HEK293T (cell line): ENCODE measurements around the gene BAG3.
"Not testable (repeated sequence)": the region's sequence is repeated elsewhere in the genome, so short reads cannot be mapped to it uniquely, and the experiment has no call there.

Experiments used
- CTCF ChIA-PET: fragments of 350-600 bp; formaldehyde crosslinking; extraction: SDS; loops from one replicate; lab custom pipeline; 2021; ENCODE audit warnings: antibody characterized with exemption, inconsistent platforms; lab: Yijun Ruan, JAX
- POLR2A ChIA-PET: fragments of 350-600 bp; formaldehyde crosslinking; extraction: SDS; loops from one replicate; lab custom pipeline; 2020; ENCODE audit warnings: antibody characterized with exemption, inconsistent platforms; lab: Yijun Ruan, JAX
- DNase-seq: peaks from one replicate; pipeline ENCODE4 v3.0.0; 2012; ENCODE audit warnings: mixed read lengths; ENCODE audit errors: extremely low spot score
- ARNT ChIP-seq: fragments of 450-650 bp; IDR thresholded peaks from 2 replicates; pipeline ENCODE4 v1.6.1; 2017; ENCODE audit warnings: mild to moderate bottlenecking
- BHLHE40 ChIP-seq: fragments of 450-650 bp; IDR thresholded peaks from 2 replicates; pipeline ENCODE4 v1.6.1; 2016; ENCODE audit warnings: mild to moderate bottlenecking, moderate library complexity, borderline replicate concordance
- CTBP1 ChIP-seq: fragments of 450-650 bp; IDR thresholded peaks from 2 replicates; pipeline ENCODE4 v1.6.1; 2016; ENCODE audit warnings: borderline replicate concordance
- ELF4 ChIP-seq: fragments of 450-650 bp; IDR thresholded peaks from 2 replicates; pipeline ENCODE4 v1.6.1; 2017; ENCODE audit warnings: antibody characterized with exemption
- FOXA1 ChIP-seq: fragments of 450-650 bp; IDR thresholded peaks from 2 replicates; pipeline ENCODE4 v1.6.1; 2016; ENCODE audit warnings: mild to moderate bottlenecking
- FOXK2 ChIP-seq: fragments of 450-650 bp; IDR thresholded peaks from 2 replicates; pipeline ENCODE4 v1.6.1; 2016; ENCODE audit warnings: mild to moderate bottlenecking
- FOXM1 ChIP-seq: fragments of 450-650 bp; IDR thresholded peaks from 2 replicates; pipeline ENCODE4 v1.6.1; 2017; ENCODE audit warnings: mild to moderate bottlenecking, borderline replicate concordance
- HDGF ChIP-seq: fragments of 450-650 bp; IDR thresholded peaks from 2 replicates; pipeline ENCODE4 v1.6.1; 2017; ENCODE audit warnings: antibody characterized with exemption, borderline replicate concordance
- L3MBTL2 ChIP-seq: fragments of 450-650 bp; conservative IDR thresholded peaks from 2 replicates; pipeline ENCODE4 v1.6.1; 2016; ENCODE audit warnings: mild to moderate bottlenecking
- LEF1 ChIP-seq: fragments of 450-650 bp; IDR thresholded peaks from 2 replicates; pipeline ENCODE4 v1.6.1; 2017; ENCODE audit warnings: mild to moderate bottlenecking, borderline replicate concordance
- NFRKB ChIP-seq: fragments of 450-650 bp; IDR thresholded peaks from 2 replicates; pipeline ENCODE4 v1.6.1; 2016; ENCODE audit warnings: mild to moderate bottlenecking, moderate library complexity
- PKNOX1 ChIP-seq: fragments of 450-650 bp; IDR thresholded peaks from 2 replicates; pipeline ENCODE4 v1.6.1; 2016
- SP1 ChIP-seq: fragments of 450-650 bp; IDR thresholded peaks from 2 replicates; pipeline ENCODE4 v1.6.1; 2017
- SUZ12 ChIP-seq: fragments of 450-650 bp; IDR thresholded peaks from 2 replicates; pipeline ENCODE4 v1.6.1; 2016; ENCODE audit warnings: mild to moderate bottlenecking
- TARDBP ChIP-seq: fragments of 450-650 bp; IDR thresholded peaks from 2 replicates; pipeline ENCODE4 v1.6.1; 2016
- ZNF384 ChIP-seq: fragments of 450-650 bp; IDR thresholded peaks from 2 replicates; pipeline ENCODE4 v1.6.1; 2016

Gene BAG3

GRCh38 chr10:119701861-119702260, 50.7 kb downstream of the BAG3 start:
- POLR2A ChIA-PET, result interaction anchor here (1.0 to 1.5 kb wide), 2 partner anchors 23 to 158 kb away, joined by 3 to 7 read pairs; partner anchors contain the start of gene INPP5F
- CTCF ChIA-PET, result no interaction called here
- TF ChIP-seq SP1 (no peak), CTBP1 (no peak), SUZ12 (no peak), FOXK2 (no peak), ARNT (no peak), FOXA1 (no peak), BHLHE40 (no peak), ZNF384 (no peak), LEF1 (no peak), L3MBTL2 (no peak)
- no peak for DNase-seq

- DNase-seq, result no peak
- ChIA-PET POLR2A (interaction anchor here (1.0 kb wide), 1 partner anchor 159 kb away, joined by 3 read pairs; no protein-coding TSS in a partner anchor), CTCF (interaction anchor here (0.7 kb wide), 1 partner anchor 1390 kb away, joined by 4 read pairs; no protein-coding TSS in a partner anchor)
- no peak for TF ChIP-seq ARNT
- TF ChIP-seq CTBP1, result no peak
- TF ChIP-seq FOXK2, result no peak
- no peak for TF ChIP-seq L3MBTL2
- no peak for TF ChIP-seq NFRKB
- TF ChIP-seq ELF4, result no peak
- no peak for TF ChIP-seq TARDBP
- no peak for TF ChIP-seq SP1
- TF ChIP-seq FOXA1, result no peak
- TF ChIP-seq SUZ12, result no peak
- no peak for TF ChIP-seq LEF1
- no peak for TF ChIP-seq ZNF384
- TF ChIP-seq HDGF, result no peak
- no peak for TF ChIP-seq PKNOX1
- no peak for TF ChIP-seq FOXM1
- TF ChIP-seq BHLHE40, result no peak
These were observed 51.4 kb downstream of the BAG3 start for GRCh38 chr10:119702583-119702982.

- no peak for TF ChIP-seq LEF1
- no peak for TF ChIP-seq FOXA1
- TF ChIP-seq FOXM1, result no peak
- no peak for TF ChIP-seq FOXK2
- no peak for TF ChIP-seq CTBP1
- no peak for TF ChIP-seq ZNF384
- TF ChIP-seq HDGF, result no peak
- TF ChIP-seq ARNT, result no peak
- no peak for TF ChIP-seq NFRKB
- TF ChIP-seq TARDBP, result no peak
- no peak for TF ChIP-seq SP1
- TF ChIP-seq SUZ12, result no peak
- no peak for TF ChIP-seq ELF4
- TF ChIP-seq BHLHE40, result no peak
- TF ChIP-seq PKNOX1, result no peak
- no peak for TF ChIP-seq L3MBTL2
- CTCF ChIA-PET, result no interaction called here
- POLR2A ChIA-PET, result interaction anchor here (1.0 kb wide), 1 partner anchor 22 kb away, joined by 6 read pairs; the partner anchor contains the start of gene INPP5F
- DNase-seq, result no peak
These were observed 52.8 kb downstream of the BAG3 start for GRCh38 chr10:119703903-119704508.

GRCh38 chr10:119705434-119705831, 54.3 kb downstream of the BAG3 start:
- ChIA-PET CTCF (interaction anchor here (0.7 kb wide), 1 partner anchor 45 kb away, joined by 3 read pairs; no protein-coding TSS in a partner anchor), POLR2A (no interaction called here)
- DNase-seq, result no peak
- peak; percentile 49; the same call in 1 of the 2 replicates for TF ChIP-seq PKNOX1
- no peak for TF ChIP-seq CTBP1

GRCh38 chr10:119706521-119707278, 55.5 kb downstream of the BAG3 start:
- DNase-seq, result no peak
- CTCF ChIA-PET, result no interaction called here
- TF ChIP-seq L3MBTL2 (no peak), FOXM1 (no peak), HDGF (no peak), ARNT (no peak), PKNOX1 (no peak), CTBP1 (no peak), TARDBP (no peak), BHLHE40 (no peak)
- POLR2A ChIA-PET, result no interaction called here

GRCh38 chr10:119707331-119707730, 56.2 kb downstream of the BAG3 start:
- POLR2A ChIA-PET, DNase-seq: not testable (repeated sequence)
- CTCF ChIA-PET, result interaction anchor here (0.7 kb wide), 1 partner anchor 10 kb away, joined by 4 read pairs; no protein-coding TSS in a partner anchor

- POLR2A ChIA-PET, CTCF ChIA-PET: not testable (repeated sequence)
These were observed 59.8 kb downstream of the BAG3 start for GRCh38 chr10:119710935-119711334.

More at GRCh38 chr10:119710935-119711334, 59.8 kb downstream of the BAG3 start:
- not testable (repeated sequence) for DNase-seq
